RPMI7951 (cell line): Measurements from ENCODE around the gene RRAGC. TPM values are rescaled to one million over a fixed set of nuclear protein-coding genes. Genes with fewer than 3 reads are reported as not detected.

Experiments
- total RNA-seq: library from RNA; depleted of rRNA; stranded (reverse); fragments of >200 nt; shearing (Covaris generic); gene quantifications from 2 replicates; pipeline ENCODE4 v1.2.3, GENCODE V29; 2014; rRNA removed

RRAGC gene
- total RNA-seq, 1 experiment from 2014 or later, result 16.8 TPM

Other genes with a start within 250 kb of the RRAGC start
- gene MYCBP, start 13.6 kb upstream of the RRAGC start, total RNA-seq, result 37.6 and 42.0 TPM in 2 replicates
- not detected in 2 replicates for gene GJA9, start 21.8 kb upstream of the RRAGC start, total RNA-seq
- gene RHBDL2, start 82.1 kb upstream of the RRAGC start, total RNA-seq, result not detected in 2 replicates
- 42.9 and 43.3 TPM in 2 replicates for gene AKIRIN1, start 131.5 kb upstream of the RRAGC start, total RNA-seq
- 823 and 839 TPM in 2 replicates for gene NDUFS5, start 166.6 kb upstream of the RRAGC start, total RNA-seq